Measurements from ENCODE around the gene SIAH1. TPM values are rescaled to one million over a fixed set of nuclear protein-coding genes. Genes with fewer than 3 reads are reported as not detected.

SIAH1 gene
- polyA plus RNA-seq, 1 donor from 2014 or later: 96.6 TPM

DNA sequence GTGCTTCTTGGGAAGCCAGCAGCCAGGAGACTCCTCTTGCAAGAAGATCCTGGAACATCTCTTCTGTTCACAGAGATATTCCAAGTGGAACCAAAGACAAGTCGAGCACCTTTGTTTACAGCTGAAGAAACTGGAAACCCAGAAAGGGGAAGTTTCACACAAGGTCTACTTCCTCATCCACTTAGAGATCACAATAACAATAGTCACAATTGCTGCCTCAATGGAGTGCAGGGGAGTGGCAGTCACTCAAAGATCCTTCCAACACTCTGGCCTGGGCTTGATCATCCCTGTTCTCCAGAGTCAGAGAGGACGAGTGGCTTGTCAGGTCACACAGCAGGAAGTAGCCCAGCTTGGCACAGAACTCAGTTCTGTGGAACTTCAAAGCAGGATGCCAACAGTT is 46.9 kb upstream of the SIAH1 start:
- H3K27ac ChIP-seq (ENCODE audit: low read length): no peak overlapping the region
- no peaks in the 10 kb centered on the region for H3K36me3 ChIP-seq (ENCODE audit: insufficient read depth, low read length)
- no peaks in the 10 kb centered on the region for H3K79me2 ChIP-seq (replicated peaks; ENCODE audit: insufficient read depth, low read length)
- H3F3A ChIP-seq (ENCODE audit: insufficient read depth, low read length, poor library complexity, severe bottlenecking): no peaks in the 10 kb centered on the region
- no peak overlapping the region for H3K4me3 ChIP-seq (ENCODE audit: low read length)
- no peak overlapping the region for H3K9ac ChIP-seq (ENCODE audit: low read length)
- H3K9me2 ChIP-seq (ENCODE audit: insufficient read depth, low read length): no peaks in the 10 kb centered on the region
- H3K4me2 ChIP-seq (ENCODE audit: low read length): no peak overlapping the region
- TF ChIP-seq RAD21 (conservative IDR thresholded peaks at IDR 0.05) (no peak), TAF1 (IDR thresholded peaks at IDR 0.05; ENCODE audit: low read depth) (no peak), EZH2 (IDR thresholded peaks at IDR 0.05; ENCODE audit: borderline replicate concordance, insufficient read depth, low read length, poor library complexity, severe bottlenecking) (no peak), POLR2AphosphoS5 (IDR thresholded peaks at IDR 0.05) (no peak), EP300 (conservative IDR thresholded peaks at IDR 0.05; ENCODE audit: poor library complexity, severe bottlenecking) (no peak), MXI1 (conservative IDR thresholded peaks at IDR 0.05; ENCODE audit: poor library complexity, severe bottlenecking) (no peak), SMC3 (conservative IDR thresholded peaks at IDR 0.05; ENCODE audit: poor library complexity) (no peak)
- TF ChIP-seq, protein P1, sequence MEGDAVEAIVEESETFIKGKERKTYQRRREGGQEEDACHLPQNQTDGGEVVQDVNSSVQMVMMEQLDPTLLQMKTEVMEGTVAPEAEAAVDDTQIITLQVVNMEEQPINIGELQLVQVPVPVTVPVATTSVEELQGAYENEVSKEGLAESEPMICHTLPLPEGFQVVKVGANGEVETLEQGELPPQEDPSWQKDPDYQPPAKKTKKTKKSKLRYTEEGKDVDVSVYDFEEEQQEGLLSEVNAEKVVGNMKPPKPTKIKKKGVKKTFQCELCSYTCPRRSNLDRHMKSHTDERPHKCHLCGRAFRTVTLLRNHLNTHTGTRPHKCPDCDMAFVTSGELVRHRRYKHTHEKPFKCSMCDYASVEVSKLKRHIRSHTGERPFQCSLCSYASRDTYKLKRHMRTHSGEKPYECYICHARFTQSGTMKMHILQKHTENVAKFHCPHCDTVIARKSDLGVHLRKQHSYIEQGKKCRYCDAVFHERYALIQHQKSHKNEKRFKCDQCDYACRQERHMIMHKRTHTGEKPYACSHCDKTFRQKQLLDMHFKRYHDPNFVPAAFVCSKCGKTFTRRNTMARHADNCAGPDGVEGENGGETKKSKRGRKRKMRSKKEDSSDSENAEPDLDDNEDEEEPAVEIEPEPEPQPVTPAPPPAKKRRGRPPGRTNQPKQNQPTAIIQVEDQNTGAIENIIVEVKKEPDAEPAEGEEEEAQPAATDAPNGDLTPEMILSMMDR (IDR thresholded peaks at IDR 0.05; ENCODE audit: poor library complexity, severe bottlenecking): no peak
- TF ChIP-seq, protein P2, sequence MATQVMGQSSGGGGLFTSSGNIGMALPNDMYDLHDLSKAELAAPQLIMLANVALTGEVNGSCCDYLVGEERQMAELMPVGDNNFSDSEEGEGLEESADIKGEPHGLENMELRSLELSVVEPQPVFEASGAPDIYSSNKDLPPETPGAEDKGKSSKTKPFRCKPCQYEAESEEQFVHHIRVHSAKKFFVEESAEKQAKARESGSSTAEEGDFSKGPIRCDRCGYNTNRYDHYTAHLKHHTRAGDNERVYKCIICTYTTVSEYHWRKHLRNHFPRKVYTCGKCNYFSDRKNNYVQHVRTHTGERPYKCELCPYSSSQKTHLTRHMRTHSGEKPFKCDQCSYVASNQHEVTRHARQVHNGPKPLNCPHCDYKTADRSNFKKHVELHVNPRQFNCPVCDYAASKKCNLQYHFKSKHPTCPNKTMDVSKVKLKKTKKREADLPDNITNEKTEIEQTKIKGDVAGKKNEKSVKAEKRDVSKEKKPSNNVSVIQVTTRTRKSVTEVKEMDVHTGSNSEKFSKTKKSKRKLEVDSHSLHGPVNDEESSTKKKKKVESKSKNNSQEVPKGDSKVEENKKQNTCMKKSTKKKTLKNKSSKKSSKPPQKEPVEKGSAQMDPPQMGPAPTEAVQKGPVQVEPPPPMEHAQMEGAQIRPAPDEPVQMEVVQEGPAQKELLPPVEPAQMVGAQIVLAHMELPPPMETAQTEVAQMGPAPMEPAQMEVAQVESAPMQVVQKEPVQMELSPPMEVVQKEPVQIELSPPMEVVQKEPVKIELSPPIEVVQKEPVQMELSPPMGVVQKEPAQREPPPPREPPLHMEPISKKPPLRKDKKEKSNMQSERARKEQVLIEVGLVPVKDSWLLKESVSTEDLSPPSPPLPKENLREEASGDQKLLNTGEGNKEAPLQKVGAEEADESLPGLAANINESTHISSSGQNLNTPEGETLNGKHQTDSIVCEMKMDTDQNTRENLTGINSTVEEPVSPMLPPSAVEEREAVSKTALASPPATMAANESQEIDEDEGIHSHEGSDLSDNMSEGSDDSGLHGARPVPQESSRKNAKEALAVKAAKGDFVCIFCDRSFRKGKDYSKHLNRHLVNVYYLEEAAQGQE (IDR thresholded peaks at IDR 0.05; ENCODE audit: borderline replicate concordance): no peak
- H3K27me3 ChIP-seq (ENCODE audit: insufficient read depth, low read depth, low read length): no peaks in the 10 kb centered on the region
- H2AFZ ChIP-seq (ENCODE audit: low read depth, low read length): no peak overlapping the region
- no peaks in the 10 kb centered on the region for H4K20me1 ChIP-seq (ENCODE audit: insufficient read depth)
- H3K9me3 ChIP-seq (ENCODE audit: low read length): no peaks in the 10 kb centered on the region

DNA sequence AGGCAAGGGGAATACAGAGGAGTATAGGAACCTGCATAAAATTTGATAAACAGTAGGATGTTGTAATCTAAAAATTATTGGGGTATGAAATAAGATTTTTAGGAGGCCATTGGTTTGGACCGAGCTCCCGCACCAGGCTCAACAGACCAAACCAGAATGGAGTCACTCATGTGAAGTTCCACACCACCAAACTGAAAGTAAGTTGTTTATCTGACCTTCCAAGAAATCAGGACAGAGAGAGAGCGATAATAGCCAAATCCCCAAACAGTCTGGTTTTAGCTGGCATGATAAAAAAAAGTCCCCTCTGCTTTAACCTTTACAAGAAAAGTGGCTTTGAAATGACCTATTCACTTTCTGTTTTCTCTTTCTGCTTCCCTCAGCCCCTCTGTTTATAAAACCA is 45.7 kb upstream of the SIAH1 start:
- Histone ChIP-seq H3K36me3 (ENCODE audit: insufficient read depth, low read length) (no peaks in the 10 kb centered on the region), H4K20me1 (ENCODE audit: insufficient read depth) (no peaks in the 10 kb centered on the region), H3K9ac (ENCODE audit: low read length) (no peak overlapping the region), H3K9me2 (ENCODE audit: insufficient read depth, low read length) (no peaks in the 10 kb centered on the region), H2AFZ (ENCODE audit: low read depth, low read length) (no peak overlapping the region), H3F3A (ENCODE audit: insufficient read depth, low read length, poor library complexity, severe bottlenecking) (no peaks in the 10 kb centered on the region), H3K9me3 (ENCODE audit: low read length) (no peaks in the 10 kb centered on the region), H3K27me3 (ENCODE audit: insufficient read depth, low read depth, low read length) (no peaks in the 10 kb centered on the region), H3K79me2 (replicated peaks; ENCODE audit: insufficient read depth, low read length) (no peaks in the 10 kb centered on the region), H3K4me2 (ENCODE audit: low read length) (no peak overlapping the region), H3K27ac (ENCODE audit: low read length) (no peak overlapping the region), H3K4me3 (ENCODE audit: low read length) (no peak overlapping the region)
- TF ChIP-seq EZH2 (IDR thresholded peaks at IDR 0.05; ENCODE audit: borderline replicate concordance, insufficient read depth, low read length, poor library complexity, severe bottlenecking) (no peak), SMC3 (conservative IDR thresholded peaks at IDR 0.05; ENCODE audit: poor library complexity) (no peak), RAD21 (conservative IDR thresholded peaks at IDR 0.05) (no peak), MXI1 (conservative IDR thresholded peaks at IDR 0.05; ENCODE audit: poor library complexity, severe bottlenecking) (no peak), TAF1 (IDR thresholded peaks at IDR 0.05; ENCODE audit: low read depth) (no peak), POLR2AphosphoS5 (IDR thresholded peaks at IDR 0.05) (no peak), EP300 (conservative IDR thresholded peaks at IDR 0.05; ENCODE audit: poor library complexity, severe bottlenecking) (no peak)
- TF ChIP-seq, protein P1 (IDR thresholded peaks at IDR 0.05; ENCODE audit: poor library complexity, severe bottlenecking): no peak
- TF ChIP-seq, protein P2 (IDR thresholded peaks at IDR 0.05; ENCODE audit: borderline replicate concordance): no peak

Data from neural cell (in vitro differentiated cells).